ENCODE results near the gene HSCB. TPM values are rescaled to one million over a fixed set of nuclear protein-coding genes. Genes with fewer than 3 reads are reported as not detected.
A peak's percentile ranks its signal among the peaks of the same experiment; 100 is the strongest.

HSCB gene
- total and polyA plus RNA-seq, 9 of the 15 experiments (the other 6 are each of a cell fraction or from before 2014, with no cell fraction given): 2.6 to 13.1 (median 8.6) TPM

DNA sequence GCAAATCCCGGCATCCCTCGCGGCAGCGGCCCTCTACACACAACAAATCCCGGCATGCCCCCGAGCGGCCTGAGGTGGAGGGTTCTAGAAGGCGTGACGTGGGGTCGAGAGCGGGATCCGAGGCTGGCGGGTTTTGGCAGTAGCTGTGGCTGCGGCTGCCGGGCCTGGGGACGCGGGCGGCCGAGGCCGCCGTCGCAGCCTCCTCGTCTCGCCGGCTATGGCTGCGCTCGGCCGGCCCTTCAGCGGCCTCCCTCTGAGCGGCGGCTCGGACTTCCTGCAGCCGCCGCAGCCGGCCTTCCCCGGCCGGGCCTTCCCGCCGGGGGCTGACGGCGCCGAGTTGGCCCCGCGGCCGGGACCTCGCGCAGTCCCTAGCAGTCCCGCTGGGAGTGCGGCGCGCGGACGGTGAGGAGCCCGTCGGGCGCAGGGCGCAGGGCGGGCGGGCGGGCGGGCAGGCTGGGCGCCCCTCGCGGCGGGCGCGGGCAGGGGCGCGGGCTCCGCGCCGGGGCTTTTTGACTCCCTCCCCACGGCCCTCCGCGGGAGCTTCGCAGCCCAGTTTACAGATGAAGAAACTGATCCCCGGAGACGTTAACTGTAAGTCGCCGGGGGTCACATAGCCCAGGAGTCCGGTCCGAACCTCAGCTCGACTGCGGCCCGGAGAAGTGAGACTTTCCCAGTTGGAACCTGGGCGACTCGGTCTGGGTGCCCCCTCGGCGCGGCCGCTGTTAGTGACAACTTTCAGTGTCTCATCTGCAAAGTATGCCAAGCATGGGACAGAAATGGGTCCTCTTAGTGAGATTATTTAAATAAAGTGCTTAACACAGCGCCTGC is 31.0 kb downstream of the HSCB start, which contains the start of gene CCDC117 (continued):
- TF ChIP-seq USF1 (CRISPR knock-in tag; IDR thresholded peaks at IDR 0.05): no peak
- peak; percentile 88 for TF ChIP-seq POLR2G (IDR thresholded peaks at IDR 0.05; ENCODE audit: low read depth, low read length)
- TF ChIP-seq, protein P1, sequence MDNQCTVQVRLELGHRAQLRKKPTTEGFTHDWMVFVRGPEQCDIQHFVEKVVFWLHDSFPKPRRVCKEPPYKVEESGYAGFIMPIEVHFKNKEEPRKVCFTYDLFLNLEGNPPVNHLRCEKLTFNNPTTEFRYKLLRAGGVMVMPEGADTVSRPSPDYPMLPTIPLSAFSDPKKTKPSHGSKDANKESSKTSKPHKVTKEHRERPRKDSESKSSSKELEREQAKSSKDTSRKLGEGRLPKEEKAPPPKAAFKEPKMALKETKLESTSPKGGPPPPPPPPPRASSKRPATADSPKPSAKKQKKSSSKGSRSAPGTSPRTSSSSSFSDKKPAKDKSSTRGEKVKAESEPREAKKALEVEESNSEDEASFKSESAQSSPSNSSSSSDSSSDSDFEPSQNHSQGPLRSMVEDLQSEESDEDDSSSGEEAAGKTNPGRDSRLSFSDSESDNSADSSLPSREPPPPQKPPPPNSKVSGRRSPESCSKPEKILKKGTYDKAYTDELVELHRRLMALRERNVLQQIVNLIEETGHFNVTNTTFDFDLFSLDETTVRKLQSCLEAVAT (IDR thresholded peaks at IDR 0.05): no peak
- peak; percentile 50; the same call in 1 of the 2 replicates for TF ChIP-seq ERF (CRISPR knock-in tag; IDR thresholded peaks at IDR 0.05)
- TF ChIP-seq MBD2 (IDR thresholded peaks at IDR 0.05; ENCODE audit: borderline replicate concordance, low read depth): peak; percentile 73
- TF ChIP-seq ZKSCAN1 (IDR thresholded peaks at IDR 0.05; ENCODE audit: low read depth, low read length): no peak
- peak; percentile 47; the same call in 1 of the 2 replicates for TF ChIP-seq EP400 (IDR thresholded peaks at IDR 0.05)
- TF ChIP-seq ZBTB7A (IDR thresholded peaks at IDR 0.05; ENCODE audit: borderline replicate concordance, control insufficient read depth, low read depth, low read length): peak; percentile 51; the same call in 1 of the 2 replicates
- TF ChIP-seq, protein P2, sequence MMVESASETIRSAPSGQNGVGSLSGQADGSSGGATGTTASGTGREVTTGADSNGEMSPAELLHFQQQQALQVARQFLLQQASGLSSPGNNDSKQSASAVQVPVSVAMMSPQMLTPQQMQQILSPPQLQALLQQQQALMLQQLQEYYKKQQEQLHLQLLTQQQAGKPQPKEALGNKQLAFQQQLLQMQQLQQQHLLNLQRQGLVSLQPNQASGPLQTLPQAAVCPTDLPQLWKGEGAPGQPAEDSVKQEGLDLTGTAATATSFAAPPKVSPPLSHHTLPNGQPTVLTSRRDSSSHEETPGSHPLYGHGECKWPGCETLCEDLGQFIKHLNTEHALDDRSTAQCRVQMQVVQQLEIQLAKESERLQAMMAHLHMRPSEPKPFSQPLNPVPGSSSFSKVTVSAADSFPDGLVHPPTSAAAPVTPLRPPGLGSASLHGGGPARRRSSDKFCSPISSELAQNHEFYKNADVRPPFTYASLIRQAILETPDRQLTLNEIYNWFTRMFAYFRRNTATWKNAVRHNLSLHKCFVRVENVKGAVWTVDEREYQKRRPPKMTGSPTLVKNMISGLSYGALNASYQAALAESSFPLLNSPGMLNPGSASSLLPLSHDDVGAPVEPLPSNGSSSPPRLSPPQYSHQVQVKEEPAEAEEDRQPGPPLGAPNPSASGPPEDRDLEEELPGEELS (CRISPR knock-in tag; IDR thresholded peaks at IDR 0.05; ENCODE audit: borderline replicate concordance): 0 out of 2 replicates have a peak, but pooled peaks have one; percentile 26
- TF ChIP-seq POU5F1 (IDR thresholded peaks at IDR 0.05; ENCODE audit: borderline replicate concordance, low read depth, low read length, partially characterized antibody): peak; percentile 60
- TF ChIP-seq POLR2H (tag; IDR thresholded peaks at IDR 0.05; ENCODE audit: low read depth): no peak
- 0 out of 2 replicates have a peak, but pooled peaks have one; percentile 9 for TF ChIP-seq ADNP (tag; IDR thresholded peaks at IDR 0.05)
- peak in 1 of 2 experiments; percentile 54; a peak in 1 of 4 replicates for TF ChIP-seq ZNF639 (CRISPR knock-in tag; conservative IDR thresholded peaks at IDR 0.05 in 1 of 2, IDR thresholded peaks at IDR 0.05 in 1 of 2)
- TF ChIP-seq, protein P3, sequence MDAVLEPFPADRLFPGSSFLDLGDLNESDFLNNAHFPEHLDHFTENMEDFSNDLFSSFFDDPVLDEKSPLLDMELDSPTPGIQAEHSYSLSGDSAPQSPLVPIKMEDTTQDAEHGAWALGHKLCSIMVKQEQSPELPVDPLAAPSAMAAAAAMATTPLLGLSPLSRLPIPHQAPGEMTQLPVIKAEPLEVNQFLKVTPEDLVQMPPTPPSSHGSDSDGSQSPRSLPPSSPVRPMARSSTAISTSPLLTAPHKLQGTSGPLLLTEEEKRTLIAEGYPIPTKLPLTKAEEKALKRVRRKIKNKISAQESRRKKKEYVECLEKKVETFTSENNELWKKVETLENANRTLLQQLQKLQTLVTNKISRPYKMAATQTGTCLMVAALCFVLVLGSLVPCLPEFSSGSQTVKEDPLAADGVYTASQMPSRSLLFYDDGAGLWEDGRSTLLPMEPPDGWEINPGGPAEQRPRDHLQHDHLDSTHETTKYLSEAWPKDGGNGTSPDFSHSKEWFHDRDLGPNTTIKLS (IDR thresholded peaks at IDR 0.05; ENCODE audit: borderline replicate concordance, low read depth): peak; percentile 97
- TF ChIP-seq HNRNPL (IDR thresholded peaks at IDR 0.05; ENCODE audit: low read depth, low read length): 0 out of 2 replicates have a peak, but pooled peaks have one; percentile 14
- no peak for TF ChIP-seq ZNF77 (CRISPR knock-in tag; IDR thresholded peaks at IDR 0.05)
- TF ChIP-seq KLF13 (tag; IDR thresholded peaks at IDR 0.05; ENCODE audit: borderline replicate concordance, low read depth): no peak

All from K562 (cell line).